Measurements from ENCODE around the gene DAB2IP.
"Not testable (repeated sequence)": the region's sequence is repeated elsewhere in the genome, so short reads cannot be mapped to it uniquely, and the experiment has no call there.

DNA sequence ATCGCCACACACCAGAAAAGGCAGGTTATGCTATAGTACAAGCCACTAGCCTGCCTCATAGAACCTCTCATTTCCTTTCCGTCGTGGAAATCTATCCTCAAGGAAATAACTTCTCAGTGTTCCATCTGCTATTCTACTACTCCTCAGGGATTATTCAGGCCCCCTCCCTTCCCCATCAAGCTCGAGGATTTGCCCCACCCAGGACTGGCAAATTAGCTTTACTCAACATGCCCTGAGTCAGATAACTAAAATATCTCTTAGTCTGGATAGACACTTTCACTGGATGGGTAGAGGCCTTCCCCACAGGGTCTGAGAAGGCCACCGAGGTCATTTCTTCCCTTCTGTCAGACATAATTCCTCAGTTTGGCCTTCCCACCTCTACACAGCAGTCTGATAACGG, 142.9 kb downstream of the DAB2IP start:
- TF ChIP-seq, protein P1, sequence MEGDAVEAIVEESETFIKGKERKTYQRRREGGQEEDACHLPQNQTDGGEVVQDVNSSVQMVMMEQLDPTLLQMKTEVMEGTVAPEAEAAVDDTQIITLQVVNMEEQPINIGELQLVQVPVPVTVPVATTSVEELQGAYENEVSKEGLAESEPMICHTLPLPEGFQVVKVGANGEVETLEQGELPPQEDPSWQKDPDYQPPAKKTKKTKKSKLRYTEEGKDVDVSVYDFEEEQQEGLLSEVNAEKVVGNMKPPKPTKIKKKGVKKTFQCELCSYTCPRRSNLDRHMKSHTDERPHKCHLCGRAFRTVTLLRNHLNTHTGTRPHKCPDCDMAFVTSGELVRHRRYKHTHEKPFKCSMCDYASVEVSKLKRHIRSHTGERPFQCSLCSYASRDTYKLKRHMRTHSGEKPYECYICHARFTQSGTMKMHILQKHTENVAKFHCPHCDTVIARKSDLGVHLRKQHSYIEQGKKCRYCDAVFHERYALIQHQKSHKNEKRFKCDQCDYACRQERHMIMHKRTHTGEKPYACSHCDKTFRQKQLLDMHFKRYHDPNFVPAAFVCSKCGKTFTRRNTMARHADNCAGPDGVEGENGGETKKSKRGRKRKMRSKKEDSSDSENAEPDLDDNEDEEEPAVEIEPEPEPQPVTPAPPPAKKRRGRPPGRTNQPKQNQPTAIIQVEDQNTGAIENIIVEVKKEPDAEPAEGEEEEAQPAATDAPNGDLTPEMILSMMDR (conservative IDR thresholded peaks at IDR 0.05; ENCODE audit: low read length) = not testable (repeated sequence)
- TF ChIP-seq EZH2phosphoT487 (IDR thresholded peaks at IDR 0.05; ENCODE audit: borderline replicate concordance) = not testable (repeated sequence)
